K562 (cell line): ENCODE measurements around the gene TMEM120B. TPM values are rescaled to one million over a fixed set of nuclear protein-coding genes. Genes with fewer than 3 reads are reported as not detected.

Experiments used
- ATAC-seq: fragments of 200-7000 bp; cut with Tn5 transposase; 3 replicates; pipeline ENCODE4 v1.9.1; 2020; ENCODE audit warnings: moderate library complexity
- BruUV-seq: library from RNA; stranded (reverse); fragments of 400-500 nt; replicated peaks from 2 replicates; lab custom pipeline; 2021; lab: Mats Ljungman, UMichigan
- CTCF ChIA-PET: fragments of 300-600 bp; formaldehyde crosslinking; extraction: SDS; loops from one replicate; lab custom pipeline; 2021; ENCODE audit warnings: low intra/inter-chr PET ratio; lab: Yijun Ruan, JAX
- POLR2A ChIA-PET: fragments of 300-600, 350-650 bp; sonication (Branson Sonifier 250); formaldehyde crosslinking; extraction: SDS; loops from one replicate; lab custom pipeline; 2021; ENCODE audit warnings: antibody characterized with exemption, inconsistent platforms; lab: Yijun Ruan, JAX
- DNase-seq, 4 experiments: peaks; one replicate each; pipeline versions ENCODE4 v3.0.0 to v3.0.0-alpha.2; 2011 to 2018; ENCODE audit warnings: low spot score in 3 of 4, mixed read lengths in 3 of 4; ENCODE audit errors: extremely low read depth in 1 of 4
- FAIRE-seq: peaks from 2 replicates; lab custom pipeline; 2011; peaks lifted over from hg19 to GRCh38; lab: Jason Lieb, UNC
- H2AFZ ChIP-seq: 2 replicates; pipeline ENCODE4 v1.6.0; 2011; ENCODE audit warnings: low read depth, low read length, control low read depth, inconsistent platforms
- H3K27ac ChIP-seq: fragments of 200-600 bp; 3 replicates; pipeline ENCODE4 v1.8.0; 2011; ENCODE audit warnings: low read depth, mild to moderate bottlenecking, control low read depth, inconsistent platforms, low read length, moderate library complexity, mixed read lengths; ENCODE audit errors: extremely low read depth
- H3K27me3 ChIP-seq, 2 experiments: fragments of 300-600 bp in 1 of 2; 2 replicates in 1 of 2; 3 replicates in 1 of 2; pipeline versions ENCODE4 v1.6.0 to v1.8.0; 2011; ENCODE audit warnings: inconsistent platforms in 2 of 2, low read length in 2 of 2, mild to moderate bottlenecking in 1 of 2, mixed read lengths in 1 of 2, moderate library complexity in 1 of 2; ENCODE audit not compliant: control insufficient read depth in 2 of 2, insufficient read depth in 2 of 2
- H3K36me3 ChIP-seq: fragments of 300-600 bp; 3 replicates; pipeline ENCODE4 v1.8.0; 2011; ENCODE audit warnings: mild to moderate bottlenecking, low read length, inconsistent platforms; ENCODE audit not compliant: control insufficient read depth, insufficient read depth
- H3K4me1 ChIP-seq, 2 experiments: fragments of 200-600 bp in 1 of 2; replicated peaks in 1 of 2; 2 replicates in 1 of 2; 3 replicates in 1 of 2; pipeline versions ENCODE4 v1.5.1 to v1.8.0; 2011; ENCODE audit warnings: inconsistent platforms in 2 of 2, low read length in 2 of 2, mild to moderate bottlenecking in 1 of 2, mixed read lengths in 1 of 2, moderate library complexity in 1 of 2; ENCODE audit not compliant: control insufficient read depth in 2 of 2, insufficient read depth in 2 of 2
- H3K4me2 ChIP-seq: 2 replicates; pipeline ENCODE4 v1.6.1; 2011; ENCODE audit warnings: low read length, control low read depth, inconsistent platforms, mixed read lengths; ENCODE audit not compliant: insufficient read depth
- H3K4me3 ChIP-seq: fragments of 200-600 bp; sonication (generic), shearing (Covaris generic); 2 replicates; pipeline ENCODE4 v1.5.1; 2016; ENCODE audit warnings: control low read depth, inconsistent platforms
- H3K79me2 ChIP-seq: fragments of 200-600 bp; 3 replicates; pipeline ENCODE4 v1.8.0; 2011; ENCODE audit warnings: low read length, inconsistent platforms; ENCODE audit not compliant: control insufficient read depth, insufficient read depth
- H3K9ac ChIP-seq, 2 experiments: 2 replicates each; pipeline versions ENCODE4 v1.6.0 to v1.6.1; 2011; ENCODE audit warnings: low read depth in 2 of 2, low read length in 2 of 2, control low read depth in 1 of 2, inconsistent platforms in 1 of 2, mild to moderate bottlenecking in 1 of 2, mixed read lengths in 1 of 2; ENCODE audit not compliant: insufficient read depth in 1 of 2
- H3K9me1 ChIP-seq: one replicate; pipeline ENCODE4 v1.6.0; 2011; ENCODE audit warnings: inconsistent platforms, mild to moderate bottlenecking, low read length, moderate library complexity; ENCODE audit not compliant: control insufficient read depth, insufficient read depth
- H3K9me3 ChIP-seq: replicated peaks from 2 replicates; pipeline ENCODE4 v1.5.1; 2011; ENCODE audit warnings: low read depth, low read length, inconsistent platforms; ENCODE audit not compliant: control insufficient read depth, insufficient read depth
- H4K20me1 ChIP-seq: replicated peaks from 2 replicates; pipeline ENCODE4 v1.6.1; 2011; ENCODE audit warnings: low read length, inconsistent platforms, mixed read lengths; ENCODE audit not compliant: control insufficient read depth, insufficient read depth
- ARID1B ChIP-seq: fragments of 450-650 bp; IDR thresholded peaks from 2 replicates; pipeline ENCODE4 v1.6.1; 2016; ENCODE audit warnings: antibody characterized with exemption, mild to moderate bottlenecking, inconsistent platforms
- ARNT ChIP-seq, 2 experiments: fragments of 450-650 bp; IDR thresholded peaks; 2 replicates each; pipeline ENCODE4 v1.6.1; 2016; ENCODE audit warnings: mild to moderate bottlenecking in 1 of 2
- E4F1 ChIP-seq: fragments of 250-450 bp; sonication (Bioruptor Pico); IDR thresholded peaks from 2 replicates; pipeline ENCODE4 v1.5.0; 2021; ENCODE audit warnings: mild to moderate bottlenecking, borderline replicate concordance
- GABPB1 ChIP-seq: sonication (generic); formaldehyde crosslinking; IDR thresholded peaks from 2 replicates; pipeline ENCODE4 v1.8.0; 2022; ENCODE audit warnings: mild to moderate bottlenecking, missing genetic modification reagents
- HEY1 ChIP-seq: fragments of 250-450 bp; sonication (Bioruptor Pico); IDR thresholded peaks from 2 replicates; pipeline ENCODE4 v1.5.0; 2020; ENCODE audit warnings: mild to moderate bottlenecking, moderate library complexity, borderline replicate concordance
- KDM4B ChIP-seq, 2 experiments: fragments of 450-650 bp in 1 of 2; sonication (generic) in 1 of 2; IDR thresholded peaks; 2 replicates each; pipeline ENCODE4 v1.6.1; 2016 to 2017; ENCODE audit warnings: borderline replicate concordance in 2 of 2, antibody characterized with exemption in 1 of 2, low read depth in 1 of 2, mild to moderate bottlenecking in 1 of 2
- MEF2D ChIP-seq: conservative IDR thresholded peaks from 2 replicates; pipeline ENCODE4 v1.6.1; 2016; ENCODE audit warnings: low read depth, missing genetic modification characterization, missing compliant biosample characterization
- NEUROD1 ChIP-seq: fragments of 150-350 bp; IDR thresholded peaks from 2 replicates; pipeline ENCODE4 v1.6.1; 2014; ENCODE audit warnings: borderline replicate concordance, low read length, low read depth; ENCODE audit not compliant: partially characterized antibody
- TCF7L2 ChIP-seq: fragments of 150-350 bp; IDR thresholded peaks from 2 replicates; pipeline ENCODE4 v1.6.1; 2016; ENCODE audit warnings: low read depth, mild to moderate bottlenecking, low read length, moderate library complexity
- TFAM ChIP-seq: fragments of 250-450 bp; sonication (Bioruptor Pico); conservative IDR thresholded peaks from 2 replicates; pipeline ENCODE4 v1.5.0; 2021; ENCODE audit warnings: mild to moderate bottlenecking, moderate library complexity
- TRIM24 ChIP-seq, 2 experiments: fragments of 450-650 bp; IDR thresholded peaks; 2 replicates each; pipeline ENCODE4 v1.6.1; 2016
- ZBTB9 ChIP-seq: fragments of 450-650 bp; formaldehyde crosslinking; IDR thresholded peaks from 2 replicates; pipeline ENCODE4 v1.4.0; 2020; ENCODE audit warnings: mild to moderate bottlenecking, moderate library complexity
- ZFPM2 ChIP-seq: fragments of 250-450 bp; sonication (Bioruptor Pico); IDR thresholded peaks from 2 replicates; pipeline ENCODE4 v1.5.1; 2022; ENCODE audit warnings: mild to moderate bottlenecking
- ZNF79 ChIP-seq: fragments of 250-450 bp; sonication (Bioruptor Pico); IDR thresholded peaks from 2 replicates; pipeline ENCODE4 v1.4.0; 2020; ENCODE audit warnings: low read depth, mild to moderate bottlenecking, moderate library complexity
- WGBS: fragments of 100-300 bp; shearing (Covaris generic); methylation state at CpG from one replicate; pipeline ENCODE4 v1.1.6; 2016; ENCODE audit warnings: low coverage, mixed read lengths; ENCODE audit not compliant: insufficient coverage; ENCODE audit errors: missing lambda C conversion rate; 5-methylcytosine and 5-hydroxymethylcytosine counted together
- in situ Hi-C: fragments of 300-500 bp; cut with MboI; formaldehyde crosslinking; loops from 4 replicates; pipeline ENCODE4 v1.15.0; 2018; ENCODE audit warnings: inconsistent platforms, mixed read lengths
- intact Hi-C: fragments of 100-400 bp; cut with micrococcal nuclease; formaldehyde crosslinking; loops from 2 replicates; pipeline ENCODE4 v1.14.2; 2022
- polyA plus RNA-seq, 8 experiments: library from polyadenylated mRNA; depleted of rRNA in 4 of 8; stranded (reverse) in 5 of 8; unstranded in 3 of 8; fragments of >200 nt; fragmentation: Nextera tagmentation in 2 of 8; fragmentation: Illumina TruSeq in 1 of 8; extraction: Ambion mirVana in 2 of 8; extraction: Trizol in 1 of 8; gene quantifications; 2 replicates each; pipeline versions ENCODE4 v1.2.1 to v1.2.3, GENCODE V29; 2011 to 2014; ENCODE audit warnings: inconsistent platforms in 1 of 8, missing spikeins in 1 of 8
- total RNA-seq, 7 experiments: library from RNA; depleted of rRNA in 6 of 7; stranded (reverse); fragments of >200 nt in 6 of 7; fragmentation: Illumina TruSeq in 2 of 7; extraction: Trizol in 2 of 7; gene quantifications; 2 replicates each; pipeline versions ENCODE4 v1.2.1 to v1.2.3, GENCODE V29; 2011 to 2021; ENCODE audit warnings: low replicate concordance in 1 of 7
- TF ChIP-seq, protein P1 (sequence below): sonication (generic); formaldehyde crosslinking; IDR thresholded peaks from 2 replicates; pipeline ENCODE4 v1.8.1; 2023; ENCODE audit warnings: mild to moderate bottlenecking, missing genetic modification reagents

Gene TMEM120B
- total and polyA plus RNA-seq, 9 of the 15 experiments (the other 6 are each of a cell fraction or from before 2014, with no cell fraction given): 1.7 to 18.6 (median 7.4) TPM

- H4K20me1 ChIP-seq: peaks cover 25% of the 10 kb centered on the region
- H3K4me1 ChIP-seq: peaks cover 27 to 59% of the 10 kb centered on the region in 2 experiments
- WGBS: 5% methylated on average over 43 of the region's 46 CpGs
- peaks cover 92% of the 10 kb centered on the region for H3K36me3 ChIP-seq
- no peaks in the 10 kb centered on the region for H3K27me3 ChIP-seq
- peak overlapping the region; percentile 31 for H3K27ac ChIP-seq
- POLR2A ChIA-PET: interaction anchor here (0.5 to 12.1 kb wide), 14 partner anchors 9 to 664 kb away, joined by 3 to 194 read pairs (median 4); partner anchors contain the start of genes PSMD9, RHOF and SETD1B
- H3K79me2 ChIP-seq: peaks cover 66% of the 10 kb centered on the region
- ATAC-seq (peak; percentile 94), DNase-seq (peak; percentile 75 to 85 (median 82)), FAIRE-seq (no peak)
- intact Hi-C loops (loop anchor here (1.0 to 2.0 kb wide), 3 partner anchors 16 to 77 kb away; partner anchors contain the start of gene PSMD9), in situ Hi-C loops (no loop called here)
- CTCF ChIA-PET: interaction anchor here (0.9 to 5.5 kb wide), 2 partner anchors 16 to 36 kb away, joined by 5 to 73 read pairs; partner anchors contain the start of gene RHOF
- 0 out of 2 replicates have a peak overlapping the region, but pooled peaks have one; percentile 26 for H2AFZ ChIP-seq
- peak overlapping the region; percentile 60 to 93; a peak in 3 of 4 replicates for H3K9ac ChIP-seq
- BruUV-seq: no TSS peak
- H3K9me3 ChIP-seq: no peaks in the 10 kb centered on the region
- H3K4me3 ChIP-seq: peak overlapping the region; percentile 53
- peak overlapping the region; percentile 92 for H3K4me2 ChIP-seq
- no peaks in the 10 kb centered on the region for H3K9me1 ChIP-seq
- TF ChIP-seq, protein P1, sequence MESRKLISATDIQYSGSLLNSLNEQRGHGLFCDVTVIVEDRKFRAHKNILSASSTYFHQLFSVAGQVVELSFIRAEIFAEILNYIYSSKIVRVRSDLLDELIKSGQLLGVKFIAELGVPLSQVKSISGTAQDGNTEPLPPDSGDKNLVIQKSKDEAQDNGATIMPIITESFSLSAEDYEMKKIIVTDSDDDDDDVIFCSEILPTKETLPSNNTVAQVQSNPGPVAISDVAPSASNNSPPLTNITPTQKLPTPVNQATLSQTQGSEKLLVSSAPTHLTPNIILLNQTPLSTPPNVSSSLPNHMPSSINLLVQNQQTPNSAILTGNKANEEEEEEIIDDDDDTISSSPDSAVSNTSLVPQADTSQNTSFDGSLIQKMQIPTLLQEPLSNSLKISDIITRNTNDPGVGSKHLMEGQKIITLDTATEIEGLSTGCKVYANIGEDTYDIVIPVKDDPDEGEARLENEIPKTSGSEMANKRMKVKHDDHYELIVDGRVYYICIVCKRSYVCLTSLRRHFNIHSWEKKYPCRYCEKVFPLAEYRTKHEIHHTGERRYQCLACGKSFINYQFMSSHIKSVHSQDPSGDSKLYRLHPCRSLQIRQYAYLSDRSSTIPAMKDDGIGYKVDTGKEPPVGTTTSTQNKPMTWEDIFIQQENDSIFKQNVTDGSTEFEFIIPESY (CRISPR knock-in tag): peak; percentile 41; the same call in 1 of the 2 replicates
- TF ChIP-seq ZNF79 (CRISPR knock-in tag): no peak
- no peak for TF ChIP-seq TRIM24 (IDR thresholded peaks at IDR 0.05)
- no peak for TF ChIP-seq ZFPM2 (CRISPR knock-in tag)
- no peak for TF ChIP-seq MEF2D (tag)
- TF ChIP-seq KDM4B (IDR thresholded peaks at IDR 0.05; ENCODE audit: borderline replicate concordance in 2 of 2, low read depth in 1 of 2): no peak
- peak; percentile 62 for TF ChIP-seq NEUROD1
- TF ChIP-seq E4F1 (CRISPR knock-in tag): no peak
- TF ChIP-seq ARID1B: no peak
- peak; percentile 39; the same call in 1 of the 2 replicates for TF ChIP-seq ZBTB9 (CRISPR knock-in tag)
- no peak for TF ChIP-seq HEY1
- TF ChIP-seq ARNT (IDR thresholded peaks at IDR 0.05): no peak
- TF ChIP-seq TFAM: no peak
- no peak for TF ChIP-seq TCF7L2
- peak; percentile 60 for TF ChIP-seq GABPB1 (CRISPR knock-in tag)
Measured at GRCh38 chr12:121811434-121812319, 99.1 kb downstream of the TMEM120B start.
